Calu3 (cell line): ENCODE data around the gene GAGE12J. TPM values are rescaled to one million over a fixed set of nuclear protein-coding genes. Genes with fewer than 3 reads are reported as not detected.
"Not testable (repeated sequence)": the region's sequence is repeated elsewhere in the genome, so short reads cannot be mapped to it uniquely, and the experiment has no call there.

Experiments used
- BruUV-seq: library from RNA; stranded (reverse); fragments of 400-500 nt; replicated peaks from 2 replicates; lab custom pipeline; 2021; lab: Mats Ljungman, UMichigan
- CTCF ChIA-PET: fragments of 300-600 bp; sonication (Branson Sonifier 250); formaldehyde crosslinking; loops from one replicate; lab custom pipeline; 2022; ENCODE audit warnings: antibody characterized with exemption; lab: Charles Lee
- DNase-seq: peaks from one replicate; pipeline ENCODE4 v3.0.0; 2022
- H3K27ac Mint-ChIP-seq: one replicate; pipeline ENCODE4 v1.8.0; 2022; ENCODE audit warnings: mixed read lengths; ENCODE audit not compliant: unreplicated experiment
- H3K27me3 Mint-ChIP-seq: one replicate; pipeline ENCODE4 v1.8.0; 2022; ENCODE audit warnings: mixed read lengths; ENCODE audit not compliant: unreplicated experiment
- H3K36me3 Mint-ChIP-seq: one replicate; pipeline ENCODE4 v1.8.0; 2022; ENCODE audit warnings: mild to moderate bottlenecking, moderate library complexity, mixed read lengths; ENCODE audit not compliant: insufficient read depth, unreplicated experiment
- H3K4me1 Mint-ChIP-seq: one replicate; pipeline ENCODE4 v1.8.0; 2022; ENCODE audit warnings: mild to moderate bottlenecking, low read depth, mixed read lengths; ENCODE audit not compliant: unreplicated experiment
- H3K4me3 Mint-ChIP-seq: one replicate; pipeline ENCODE4 v1.8.0; 2022; ENCODE audit warnings: mild to moderate bottlenecking, low read depth, moderate library complexity, mixed read lengths; ENCODE audit not compliant: unreplicated experiment
- H3K9me3 Mint-ChIP-seq: one replicate; pipeline ENCODE4 v1.8.0; 2022; ENCODE audit warnings: low read depth, mixed read lengths; ENCODE audit not compliant: unreplicated experiment
- intact Hi-C: fragments of 100-400 bp; cut with micrococcal nuclease; formaldehyde crosslinking; loops from one replicate; pipeline ENCODE4 v1.10.0; 2022; ENCODE audit not compliant: unreplicated experiment
- total RNA-seq: library from RNA; stranded (reverse); gene quantifications from 2 replicates; pipeline ENCODE4 v1.2.3, GENCODE V29; 2022
- TF ChIP-seq, protein P1 (sequence below): fragments of 200-600 bp; IDR thresholded peaks from one replicate; pipeline ENCODE4 v1.8.0; 2022; ENCODE audit warnings: antibody characterized with exemption; ENCODE audit not compliant: unreplicated experiment

Gene GAGE12J
- total RNA-seq, 1 experiment from 2014 or later, result not detected

DNA sequence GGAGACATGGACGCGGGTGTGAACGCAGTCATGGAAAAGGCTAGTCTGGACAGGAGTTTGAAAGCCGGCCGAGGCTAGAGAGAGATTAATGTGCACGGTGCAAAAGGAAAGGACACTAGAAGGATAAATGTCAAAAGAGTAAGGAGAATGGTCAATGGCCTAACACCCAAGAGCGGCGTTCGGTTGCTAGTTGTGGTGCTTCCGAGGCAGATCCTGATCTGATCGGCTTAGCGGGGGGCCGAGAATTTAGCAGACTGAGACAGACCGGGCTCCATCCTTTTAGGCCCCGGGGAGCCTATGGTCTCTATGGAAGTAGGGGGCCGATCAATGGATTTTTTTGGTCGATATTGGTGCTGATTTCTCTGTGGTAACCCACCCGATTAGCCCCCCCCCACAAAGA, 11.5 kb upstream of the GAGE12J start:
- no peak overlapping the region for H3K27ac Mint-ChIP-seq
- no peaks in the 10 kb centered on the region for H3K36me3 Mint-ChIP-seq
- TF ChIP-seq, protein P1, sequence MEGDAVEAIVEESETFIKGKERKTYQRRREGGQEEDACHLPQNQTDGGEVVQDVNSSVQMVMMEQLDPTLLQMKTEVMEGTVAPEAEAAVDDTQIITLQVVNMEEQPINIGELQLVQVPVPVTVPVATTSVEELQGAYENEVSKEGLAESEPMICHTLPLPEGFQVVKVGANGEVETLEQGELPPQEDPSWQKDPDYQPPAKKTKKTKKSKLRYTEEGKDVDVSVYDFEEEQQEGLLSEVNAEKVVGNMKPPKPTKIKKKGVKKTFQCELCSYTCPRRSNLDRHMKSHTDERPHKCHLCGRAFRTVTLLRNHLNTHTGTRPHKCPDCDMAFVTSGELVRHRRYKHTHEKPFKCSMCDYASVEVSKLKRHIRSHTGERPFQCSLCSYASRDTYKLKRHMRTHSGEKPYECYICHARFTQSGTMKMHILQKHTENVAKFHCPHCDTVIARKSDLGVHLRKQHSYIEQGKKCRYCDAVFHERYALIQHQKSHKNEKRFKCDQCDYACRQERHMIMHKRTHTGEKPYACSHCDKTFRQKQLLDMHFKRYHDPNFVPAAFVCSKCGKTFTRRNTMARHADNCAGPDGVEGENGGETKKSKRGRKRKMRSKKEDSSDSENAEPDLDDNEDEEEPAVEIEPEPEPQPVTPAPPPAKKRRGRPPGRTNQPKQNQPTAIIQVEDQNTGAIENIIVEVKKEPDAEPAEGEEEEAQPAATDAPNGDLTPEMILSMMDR, result no peak
- intact Hi-C loops, result no loop called here
- H3K4me3 Mint-ChIP-seq, result no peak overlapping the region
- H3K27me3 Mint-ChIP-seq, result no peaks in the 10 kb centered on the region
- no TSS peak for BruUV-seq
- CTCF ChIA-PET, result no interaction called here
- peaks cover 24% of the 10 kb centered on the region for H3K4me1 Mint-ChIP-seq
- no peaks in the 10 kb centered on the region for H3K9me3 Mint-ChIP-seq
- DNase-seq, result no peak

DNA sequence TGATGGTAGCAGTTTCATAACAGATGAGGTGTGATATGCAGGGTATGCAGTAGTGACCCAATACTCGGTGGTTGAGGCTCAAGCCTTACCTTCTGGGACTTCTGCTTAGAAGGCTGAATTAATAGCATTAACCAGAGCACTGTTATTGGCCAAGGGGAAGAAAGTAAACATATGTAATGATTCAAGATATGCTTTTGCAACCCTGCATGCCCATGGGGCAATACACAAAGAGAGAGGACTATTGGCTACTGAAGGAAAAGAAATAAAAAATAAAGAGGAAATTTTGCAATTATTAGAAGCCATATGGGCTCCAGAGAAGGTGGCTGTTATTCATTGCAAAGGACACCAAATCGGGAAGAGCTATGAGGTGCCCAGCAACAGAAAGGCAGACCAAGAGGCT, 9.7 kb upstream of the GAGE12J start:
- DNase-seq, result no peak
- TF ChIP-seq, protein P1, result no peak
- H3K36me3 Mint-ChIP-seq, result no peaks in the 10 kb centered on the region
- H3K27ac Mint-ChIP-seq, result no peak overlapping the region
- intact Hi-C loops, result no loop called here
- H3K27me3 Mint-ChIP-seq, result no peaks in the 10 kb centered on the region
- CTCF ChIA-PET, result no interaction called here
- H3K9me3 Mint-ChIP-seq, result no peaks in the 10 kb centered on the region
- H3K4me1 Mint-ChIP-seq, result peaks cover 24% of the 10 kb centered on the region
- BruUV-seq, result no TSS peak
- no peak overlapping the region for H3K4me3 Mint-ChIP-seq

DNA sequence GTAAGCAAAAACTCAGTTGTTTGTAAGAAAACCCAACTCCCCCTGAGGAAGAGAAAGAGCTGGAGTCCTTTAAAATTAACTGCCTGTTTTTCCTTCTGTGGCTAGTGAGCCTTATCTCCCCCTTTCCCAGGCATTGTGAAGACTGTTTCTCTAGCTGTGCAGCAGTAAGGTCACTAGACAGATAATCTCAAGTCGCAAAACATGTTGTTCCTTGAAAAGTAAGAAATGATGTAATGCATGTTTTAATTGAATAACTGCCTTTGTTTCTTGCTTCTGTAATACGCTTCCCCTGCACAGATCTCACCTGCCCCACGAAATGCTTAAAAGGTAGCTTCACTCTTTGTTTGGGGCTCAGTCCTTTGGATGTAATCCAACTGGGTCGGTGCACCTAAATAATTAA, 5.8 kb upstream of the GAGE12J start:
- H3K36me3 Mint-ChIP-seq, result no peaks in the 10 kb centered on the region
- TF ChIP-seq, protein P1, result no peak
- CTCF ChIA-PET, result no interaction called here
- no peak for DNase-seq
- no peak overlapping the region for H3K27ac Mint-ChIP-seq
- no peak overlapping the region for H3K4me3 Mint-ChIP-seq
- intact Hi-C loops, result no loop called here
- H3K9me3 Mint-ChIP-seq, result no peaks in the 10 kb centered on the region
- BruUV-seq, result no TSS peak
- H3K27me3 Mint-ChIP-seq, result no peaks in the 10 kb centered on the region
- H3K4me1 Mint-ChIP-seq, result no peaks in the 10 kb centered on the region

DNA sequence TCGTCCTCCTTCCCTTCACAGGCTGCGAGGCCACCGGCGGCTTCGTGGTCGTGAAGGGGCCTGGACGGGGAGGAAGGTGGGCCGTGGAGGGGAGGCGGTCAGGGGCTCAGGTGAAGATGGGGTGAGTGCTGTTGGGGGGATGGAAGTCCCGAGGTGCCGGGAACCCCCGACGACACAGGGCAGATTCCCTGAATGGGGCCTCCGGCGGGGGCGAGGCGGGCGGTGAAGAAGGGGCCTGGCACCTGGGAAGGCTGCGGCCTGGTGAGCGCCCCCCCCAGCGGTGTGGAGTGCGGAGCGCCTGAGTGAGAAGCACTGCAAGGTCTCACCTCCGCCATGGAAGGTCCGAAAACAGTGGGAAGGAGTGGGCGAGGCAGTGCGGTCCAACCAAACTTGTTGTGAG, 429 bp downstream of the GAGE12J start:
- H3K36me3 Mint-ChIP-seq, H3K4me3 Mint-ChIP-seq, H3K9me3 Mint-ChIP-seq, DNase-seq, H3K27me3 Mint-ChIP-seq, H3K4me1 Mint-ChIP-seq, CTCF ChIA-PET, H3K27ac Mint-ChIP-seq, intact Hi-C loops, BruUV-seq: not testable (repeated sequence)

DNA sequence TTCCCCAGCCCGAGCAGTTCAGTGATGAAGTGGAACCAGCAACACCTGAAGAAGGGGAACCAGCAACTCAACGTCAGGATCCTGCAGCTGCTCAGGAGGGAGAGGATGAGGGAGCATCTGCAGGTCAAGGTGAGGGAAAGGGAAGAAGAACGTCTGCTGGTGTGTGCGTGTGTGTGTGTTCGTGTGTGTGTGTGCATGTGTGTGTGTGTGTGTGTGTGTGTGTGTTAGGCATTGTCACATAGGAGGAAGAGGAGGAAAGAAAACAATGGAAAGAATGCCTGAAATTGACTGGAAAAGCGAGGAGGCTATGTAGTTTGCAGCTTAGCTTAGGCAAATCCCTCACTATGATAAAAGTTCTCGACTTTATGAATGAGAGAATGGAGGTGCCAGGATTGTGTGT, 1.9 kb downstream of the GAGE12J start:
- DNase-seq, H3K4me1 Mint-ChIP-seq, BruUV-seq, H3K27ac Mint-ChIP-seq, H3K27me3 Mint-ChIP-seq, CTCF ChIA-PET, H3K36me3 Mint-ChIP-seq, H3K9me3 Mint-ChIP-seq, H3K4me3 Mint-ChIP-seq, intact Hi-C loops: not testable (repeated sequence)

DNA sequence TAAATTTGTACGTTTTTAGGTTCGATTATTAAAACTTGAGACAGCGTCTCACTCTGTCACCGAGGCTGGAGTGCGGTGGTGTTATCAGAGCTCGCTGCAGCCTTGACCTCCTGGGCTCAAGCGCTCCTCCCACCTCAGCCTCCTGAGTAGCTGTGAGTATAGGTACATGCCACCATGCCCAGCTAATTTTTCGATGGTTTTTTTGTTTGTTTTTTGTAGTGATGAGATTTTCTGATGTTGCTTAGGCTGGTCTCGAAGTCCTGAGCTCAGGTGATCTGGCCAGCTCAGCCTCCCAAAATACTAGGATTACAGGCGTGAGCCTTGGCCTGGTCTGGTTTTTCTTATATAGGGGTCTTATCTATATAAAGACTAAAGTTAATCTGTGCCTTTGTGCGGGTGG, 8.6 kb downstream of the GAGE12J start:
- H3K4me1 Mint-ChIP-seq, H3K4me3 Mint-ChIP-seq, H3K36me3 Mint-ChIP-seq, CTCF ChIA-PET, BruUV-seq, H3K27ac Mint-ChIP-seq, H3K27me3 Mint-ChIP-seq, DNase-seq, intact Hi-C loops, H3K9me3 Mint-ChIP-seq: not testable (repeated sequence)

DNA sequence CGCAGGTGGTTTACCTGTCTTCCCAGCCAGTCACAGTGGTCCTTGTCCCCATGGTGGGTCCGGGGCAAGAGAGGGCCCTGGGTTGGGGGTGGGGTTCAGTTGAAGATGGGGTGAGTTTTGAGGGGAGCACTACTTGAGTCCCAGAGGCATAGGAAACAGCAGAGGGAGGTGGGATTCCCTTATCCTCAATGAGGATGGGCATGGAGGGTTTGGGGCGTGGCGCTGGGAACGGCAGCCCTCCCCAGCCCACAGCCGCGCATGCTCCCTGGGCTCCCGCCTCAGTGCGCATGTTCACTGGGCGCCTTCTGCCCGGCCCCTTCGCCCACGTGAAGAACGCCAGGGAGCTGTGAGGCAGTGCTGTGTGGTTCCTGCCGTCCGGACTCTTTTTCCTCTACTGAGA, 9.4 kb downstream of the GAGE12J start, which contains the start of gene GAGE13:
GAGE13 (plus strand) TSS at position 301 of the 400 bp plus-strand sequence. CDS start 1,156 bp downstream, outside the sequence.
- BruUV-seq, DNase-seq, H3K9me3 Mint-ChIP-seq, H3K36me3 Mint-ChIP-seq, CTCF ChIA-PET, intact Hi-C loops, H3K27ac Mint-ChIP-seq, H3K4me3 Mint-ChIP-seq, H3K27me3 Mint-ChIP-seq, H3K4me1 Mint-ChIP-seq: not testable (repeated sequence)

DNA sequence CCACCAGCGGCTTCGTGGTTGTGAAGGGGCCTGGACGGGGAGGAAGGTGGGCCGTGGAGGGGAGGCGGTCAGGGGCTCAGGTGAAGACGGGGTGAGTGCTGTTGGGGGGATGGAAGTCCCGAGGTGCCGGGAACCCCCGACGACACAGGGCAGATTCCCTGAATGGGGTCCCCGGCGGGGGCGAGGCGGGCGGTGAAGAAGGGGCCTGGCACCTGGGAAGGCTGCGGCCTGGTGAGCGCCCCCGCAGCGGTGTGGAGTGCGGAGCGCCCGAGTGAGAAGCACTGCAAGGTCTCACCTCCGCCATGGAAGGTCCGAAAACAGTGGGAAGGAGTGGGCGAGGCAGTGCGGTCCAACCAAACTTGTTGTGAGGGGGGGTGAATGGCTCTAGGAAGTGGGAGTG, 10.0 kb downstream of the GAGE12J start:
- CTCF ChIA-PET, DNase-seq, H3K9me3 Mint-ChIP-seq, H3K4me1 Mint-ChIP-seq, H3K4me3 Mint-ChIP-seq, intact Hi-C loops, H3K27ac Mint-ChIP-seq, H3K27me3 Mint-ChIP-seq, H3K36me3 Mint-ChIP-seq, BruUV-seq: not testable (repeated sequence)
